Hematopoietic multipotent progenitor cell treated with erythropoietin and hydrocortisone succinate and interleukin-3 and kit ligand, for 15 days (in vitro differentiated cells): Measurements from ENCODE around the gene CLN6.
"Not testable (repeated sequence)": the region's sequence is repeated elsewhere in the genome, so short reads cannot be mapped to it uniquely, and the experiment has no call there.

Source experiments
- DNase-seq: peaks from one replicate; pipeline ENCODE4 v3.0.0-alpha.2; 2015; ENCODE audit warnings: low spot score

CLN6 gene

GRCh38 chr15:68223171-68223570 is 6.4 kb downstream of the CLN6 start:
- DNase-seq = no peak

- not testable (repeated sequence) for DNase-seq
These were observed 7.1 kb downstream of the CLN6 start for GRCh38 chr15:68222432-68222743.

GRCh38 chr15:68221530-68222431 is 7.7 kb downstream of the CLN6 start:
- DNase-seq = not testable (repeated sequence)

- DNase-seq = no peak
These were observed 8.6 kb downstream of the CLN6 start for GRCh38 chr15:68220967-68221366.

GRCh38 chr15:68220489-68220888 is 9.0 kb downstream of the CLN6 start:
- no peak for DNase-seq

GRCh38 chr15:68218847-68219798 is 10.4 kb downstream of the CLN6 start:
- DNase-seq = no peak

- no peak for DNase-seq
These were observed 11.2 kb downstream of the CLN6 start for GRCh38 chr15:68218331-68218730.

- no peak for DNase-seq
These were observed 12.2 kb downstream of the CLN6 start for GRCh38 chr15:68217341-68217740.

- DNase-seq = no peak
These were observed 14.7 kb downstream of the CLN6 start for GRCh38 chr15:68214838-68215254.

- DNase-seq = no peak
These were observed 15.3 kb downstream of the CLN6 start for GRCh38 chr15:68213991-68214837.

GRCh38 chr15:68213491-68213845 is 16.1 kb downstream of the CLN6 start:
- DNase-seq = not testable (repeated sequence)

GRCh38 chr15:68211656-68212320 is 17.7 kb downstream of the CLN6 start:
- no peak for DNase-seq

GRCh38 chr15:68210821-68211655 is 18.5 kb downstream of the CLN6 start:
- DNase-seq = peak; percentile 45

GRCh38 chr15:68210409-68210756 is 19.1 kb downstream of the CLN6 start:
- DNase-seq = no peak

- DNase-seq = no peak
These were observed 19.7 kb downstream of the CLN6 start for GRCh38 chr15:68209735-68210408.

GRCh38 chr15:68209272-68209671 is 20.3 kb downstream of the CLN6 start:
- no peak for DNase-seq

GRCh38 chr15:68208636-68209240 is 20.8 kb downstream of the CLN6 start:
- DNase-seq = no peak

- DNase-seq = no peak
These were observed 21.4 kb downstream of the CLN6 start for GRCh38 chr15:68208136-68208535.

- DNase-seq = no peak
These were observed 22.2 kb downstream of the CLN6 start for GRCh38 chr15:68207176-68207935.
